HepG2 (cell line): ENCODE measurements around the gene PDGFRB. TPM values are rescaled to one million over a fixed set of nuclear protein-coding genes. Genes with fewer than 3 reads are reported as not detected.

Experiments
- ATAC-seq: fragments of 200-7000 bp; cut with Tn5 transposase; 3 replicates; pipeline ENCODE4 v1.9.1; 2020; ENCODE audit warnings: mild to moderate bottlenecking, moderate library complexity
- BruUV-seq: library from RNA; stranded (reverse); fragments of 400-500 nt; replicated peaks from 2 replicates; lab custom pipeline; 2021; lab: Mats Ljungman, UMichigan
- CTCF ChIA-PET: fragments of 300-600 bp; formaldehyde crosslinking; extraction: SDS; loops from one replicate; lab custom pipeline; 2021; ENCODE audit warnings: low total read pairs, inconsistent platforms, low intra/inter-chr PET ratio; lab: Yijun Ruan, JAX
- POLR2A ChIA-PET: fragments of 350-600 bp; sonication (Branson Sonifier 250); formaldehyde crosslinking; loops from one replicate; lab custom pipeline; 2020; ENCODE audit warnings: antibody characterized with exemption, inconsistent platforms; lab: Yijun Ruan, JAX
- DNase-seq: peaks from one replicate; pipeline ENCODE4 v3.0.0-alpha.2; 2015; ENCODE audit warnings: low spot score
- FAIRE-seq: peaks from 3 replicates; lab custom pipeline; 2011; peaks lifted over from hg19 to GRCh38; lab: Jason Lieb, UNC
- H2AFZ ChIP-seq: one replicate; pipeline ENCODE4 v1.6.1; 2011; ENCODE audit warnings: low read length, inconsistent platforms
- H3K27ac ChIP-seq: fragments of 300-600 bp; 3 replicates; pipeline ENCODE4 v1.8.0; 2011; ENCODE audit warnings: mixed run types, mild to moderate bottlenecking, mixed read lengths, low read length, inconsistent platforms; ENCODE audit not compliant: insufficient read depth; ENCODE audit errors: extremely low read length
- H3K27me3 ChIP-seq, 2 experiments: fragments of 200-600 bp in 1 of 2; 2 replicates in 1 of 2; 3 replicates in 1 of 2; pipeline versions ENCODE4 v1.6.0 to v1.8.0; 2011; ENCODE audit warnings: low read length in 2 of 2, mild to moderate bottlenecking in 2 of 2, moderate library complexity in 2 of 2, inconsistent platforms in 1 of 2; ENCODE audit not compliant: insufficient read depth in 2 of 2, control insufficient read depth in 1 of 2
- H3K36me3 ChIP-seq, 2 experiments: fragments of 200-600 bp in 1 of 2; replicated peaks in 1 of 2; 2 replicates in 1 of 2; 3 replicates in 1 of 2; pipeline versions ENCODE4 v1.5.1 to v1.8.0; 2011; ENCODE audit warnings: low read length in 2 of 2, inconsistent platforms in 1 of 2; ENCODE audit not compliant: insufficient read depth in 2 of 2, control insufficient read depth in 1 of 2
- H3K4me1 ChIP-seq: 2 replicates; pipeline ENCODE4 v1.5.1; 2012; ENCODE audit warnings: low read length, inconsistent platforms; ENCODE audit not compliant: insufficient read depth
- H3K4me2 ChIP-seq: 2 replicates; pipeline ENCODE4 v1.6.0; 2011; ENCODE audit warnings: low read depth, low read length, inconsistent platforms
- H3K4me3 ChIP-seq, 3 experiments: fragments of 200-600 bp in 1 of 3; sonication (generic), shearing (Covaris generic) in 1 of 3; replicated peaks in 1 of 3; 2 replicates each; pipeline ENCODE4 v1.5.1; 2011 to 2016; ENCODE audit warnings: low read length in 3 of 3, inconsistent platforms in 2 of 3, low read depth in 2 of 3, mild to moderate bottlenecking in 2 of 3, control low read depth in 1 of 3, mixed read lengths in 1 of 3; ENCODE audit not compliant: insufficient read depth in 1 of 3
- H3K79me2 ChIP-seq: one replicate; pipeline ENCODE4 v1.6.1; 2011; ENCODE audit warnings: low read length, inconsistent platforms; ENCODE audit not compliant: insufficient read depth
- H3K9ac ChIP-seq: 2 replicates; pipeline ENCODE4 v1.6.0; 2011; ENCODE audit warnings: mild to moderate bottlenecking, low read depth, low read length, inconsistent platforms; ENCODE audit not compliant: insufficient read depth
- H3K9me3 ChIP-seq: 2 replicates; pipeline ENCODE4 v1.5.1; 2012; ENCODE audit warnings: mild to moderate bottlenecking, low read length
- H4K20me1 ChIP-seq: 2 replicates; pipeline ENCODE4 v1.6.0; 2011; ENCODE audit warnings: inconsistent platforms, mild to moderate bottlenecking, low read length, moderate library complexity; ENCODE audit not compliant: insufficient read depth
- AGO2 ChIP-seq: fragments of 200-400 bp; formaldehyde crosslinking; optimal IDR thresholded peaks from 2 replicates; pipeline ENCODE3; 2017; ENCODE audit warnings: mild to moderate bottlenecking, low read depth, low read length, moderate library complexity
- BCL6 ChIP-seq: IDR thresholded peaks from 2 replicates; pipeline ENCODE4 v1.6.1; 2016; ENCODE audit warnings: missing genetic modification reagents, missing compliant biosample characterization
- RBFOX2 ChIP-seq: fragments of 200-400 bp; formaldehyde crosslinking; IDR thresholded peaks from 2 replicates; pipeline ENCODE4 v1.6.1; 2017; ENCODE audit warnings: low read depth, mild to moderate bottlenecking, low read length
- RELA ChIP-seq: sonication (generic); formaldehyde crosslinking; IDR thresholded peaks from 2 replicates; pipeline ENCODE4 v1.4.0; 2020; ENCODE audit warnings: missing genetic modification reagents
- ZBTB38 ChIP-seq: sonication (generic); formaldehyde crosslinking; IDR thresholded peaks from 2 replicates; pipeline ENCODE4 v1.5.1; 2020; ENCODE audit warnings: mild to moderate bottlenecking, missing genetic modification reagents
- ZNF263 ChIP-seq: sonication (generic); formaldehyde crosslinking; IDR thresholded peaks from 2 replicates; pipeline ENCODE4 v1.4.0; 2020; ENCODE audit warnings: missing genetic modification reagents
- ZNF563 ChIP-seq: sonication (generic); formaldehyde crosslinking; IDR thresholded peaks from 2 replicates; pipeline ENCODE4 v1.8.0; 2022; ENCODE audit warnings: mild to moderate bottlenecking, moderate library complexity, missing genetic modification reagents
- WGBS: methylation state at CpG from one replicate; pipeline ENCODE4 v1.1.6; 2017; ENCODE audit warnings: low lambda C conversion rate; 5-methylcytosine and 5-hydroxymethylcytosine counted together
- in situ Hi-C: cut with HindIII; loops from 2 replicates; pipeline ENCODE4 v1.10.0; 2017; ENCODE audit warnings: low pct_unique_long_range_greater_than_20kb; ENCODE audit not compliant: extremely low pct_ligation_motif_present
- intact Hi-C: fragments of 100-400 bp; cut with micrococcal nuclease; formaldehyde crosslinking; loops from one replicate; pipeline ENCODE4 v1.10.0; 2022; ENCODE audit not compliant: unreplicated experiment
- polyA plus RNA-seq, 8 experiments: library from polyadenylated mRNA; depleted of rRNA in 3 of 8; stranded (reverse) in 7 of 8; unstranded in 1 of 8; fragments of >200 nt; fragmentation: Illumina TruSeq in 4 of 8; extraction: Trizol in 4 of 8; gene quantifications; 2 replicates each; pipeline versions ENCODE4 v1.2.1 to v1.2.3, GENCODE V29; 2011 to 2016; ENCODE audit warnings: low read depth in 4 of 8, missing spikeins in 1 of 8, mixed read lengths in 1 of 8; ENCODE audit not compliant: insufficient read depth in 1 of 8
- total RNA-seq, 5 experiments: library from RNA; depleted of rRNA; stranded (reverse); fragments of >200 nt; fragmentation: Illumina TruSeq; extraction: Trizol; gene quantifications; 2 replicates each; pipeline ENCODE4 v1.2.3, GENCODE V29; 2016; ENCODE audit warnings: low read depth in 1 of 5
- TF ChIP-seq, protein P1 (sequence below): sonication (generic); formaldehyde crosslinking; IDR thresholded peaks from 2 replicates; pipeline ENCODE4 v1.4.0; 2020; ENCODE audit warnings: missing genetic modification reagents
- TF ChIP-seq, protein P2 (sequence below): sonication (generic); formaldehyde crosslinking; IDR thresholded peaks from 2 replicates; pipeline ENCODE4 v1.4.0; 2020; ENCODE audit warnings: low read depth, mild to moderate bottlenecking, missing genetic modification reagents
- TF ChIP-seq, protein P3 (sequence below): sonication (generic); formaldehyde crosslinking; IDR thresholded peaks from 2 replicates; pipeline ENCODE4 v1.5.0; 2020; ENCODE audit warnings: missing genetic modification reagents
- TF ChIP-seq, protein P4 (sequence below): sonication (generic); formaldehyde crosslinking; IDR thresholded peaks from 2 replicates; pipeline ENCODE4 v1.4.0; 2020; ENCODE audit warnings: missing genetic modification reagents
- TF ChIP-seq, protein P5 (sequence below): conservative IDR thresholded peaks from 2 replicates; pipeline ENCODE4 v1.6.1; 2018; ENCODE audit warnings: missing genetic modification reagents

Gene PDGFRB
- total and polyA plus RNA-seq, 2 of the 13 experiments (the other 11 are each of a cell fraction or from before 2014, with no cell fraction given): 4.0 to 21.0 TPM

DNA sequence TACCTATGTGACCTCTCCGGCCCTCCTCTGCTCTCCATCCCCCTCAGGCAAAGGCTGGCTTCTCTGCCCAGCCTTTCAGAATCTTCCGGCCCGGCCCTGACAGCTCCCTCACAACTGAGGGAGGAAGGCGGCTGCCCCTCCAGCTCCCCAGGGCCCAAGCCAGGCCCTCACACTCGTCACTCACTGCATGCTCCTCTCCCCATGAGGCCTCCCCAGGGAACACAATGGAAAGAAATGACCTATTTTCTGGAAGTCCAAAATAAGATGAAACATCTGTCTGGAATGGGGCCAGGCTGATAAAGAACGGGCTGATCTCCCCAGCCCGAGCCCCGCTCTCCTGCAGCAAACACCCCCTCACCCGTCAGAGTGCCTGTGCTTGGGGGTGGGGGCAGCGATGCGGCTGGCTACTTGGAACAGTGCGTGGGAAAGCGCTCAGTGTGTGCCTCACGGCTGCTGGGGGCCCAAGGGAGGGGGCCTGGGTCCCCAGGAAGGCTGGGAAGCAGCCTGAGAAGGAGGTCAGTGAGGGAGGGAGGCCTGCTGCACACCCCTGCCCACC, 11.3 kb downstream of the PDGFRB start:
- H4K20me1 ChIP-seq: no peaks in the 10 kb centered on the region
- CTCF ChIA-PET: no interaction called here
- intact Hi-C loops (loop anchor here (10.0 kb wide), 1 partner anchor 280 kb away; no protein-coding TSS in a partner anchor), in situ Hi-C loops (no loop called here)
- WGBS: 81% methylated on average over 13 of the region's 14 CpGs
- no peak for FAIRE-seq
- POLR2A ChIA-PET: no interaction called here
- H3K27me3 ChIP-seq: no peaks in the 10 kb centered on the region
- TF ChIP-seq, protein P1, sequence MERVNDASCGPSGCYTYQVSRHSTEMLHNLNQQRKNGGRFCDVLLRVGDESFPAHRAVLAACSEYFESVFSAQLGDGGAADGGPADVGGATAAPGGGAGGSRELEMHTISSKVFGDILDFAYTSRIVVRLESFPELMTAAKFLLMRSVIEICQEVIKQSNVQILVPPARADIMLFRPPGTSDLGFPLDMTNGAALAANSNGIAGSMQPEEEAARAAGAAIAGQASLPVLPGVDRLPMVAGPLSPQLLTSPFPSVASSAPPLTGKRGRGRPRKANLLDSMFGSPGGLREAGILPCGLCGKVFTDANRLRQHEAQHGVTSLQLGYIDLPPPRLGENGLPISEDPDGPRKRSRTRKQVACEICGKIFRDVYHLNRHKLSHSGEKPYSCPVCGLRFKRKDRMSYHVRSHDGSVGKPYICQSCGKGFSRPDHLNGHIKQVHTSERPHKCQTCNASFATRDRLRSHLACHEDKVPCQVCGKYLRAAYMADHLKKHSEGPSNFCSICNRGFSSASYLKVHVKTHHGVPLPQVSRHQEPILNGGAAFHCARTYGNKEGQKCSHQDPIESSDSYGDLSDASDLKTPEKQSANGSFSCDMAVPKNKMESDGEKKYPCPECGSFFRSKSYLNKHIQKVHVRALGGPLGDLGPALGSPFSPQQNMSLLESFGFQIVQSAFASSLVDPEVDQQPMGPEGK (CRISPR knock-in tag): 0 out of 2 replicates have a peak, but pooled peaks have one; percentile 27
- TF ChIP-seq, protein P2, sequence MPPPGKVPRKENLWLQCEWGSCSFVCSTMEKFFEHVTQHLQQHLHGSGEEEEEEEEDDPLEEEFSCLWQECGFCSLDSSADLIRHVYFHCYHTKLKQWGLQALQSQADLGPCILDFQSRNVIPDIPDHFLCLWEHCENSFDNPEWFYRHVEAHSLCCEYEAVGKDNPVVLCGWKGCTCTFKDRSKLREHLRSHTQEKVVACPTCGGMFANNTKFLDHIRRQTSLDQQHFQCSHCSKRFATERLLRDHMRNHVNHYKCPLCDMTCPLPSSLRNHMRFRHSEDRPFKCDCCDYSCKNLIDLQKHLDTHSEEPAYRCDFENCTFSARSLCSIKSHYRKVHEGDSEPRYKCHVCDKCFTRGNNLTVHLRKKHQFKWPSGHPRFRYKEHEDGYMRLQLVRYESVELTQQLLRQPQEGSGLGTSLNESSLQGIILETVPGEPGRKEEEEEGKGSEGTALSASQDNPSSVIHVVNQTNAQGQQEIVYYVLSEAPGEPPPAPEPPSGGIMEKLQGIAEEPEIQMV (CRISPR knock-in tag): no peak
- no peak for TF ChIP-seq BCL6 (CRISPR knock-in tag)
- peak; percentile 46 for TF ChIP-seq AGO2
- TF ChIP-seq, protein P3, sequence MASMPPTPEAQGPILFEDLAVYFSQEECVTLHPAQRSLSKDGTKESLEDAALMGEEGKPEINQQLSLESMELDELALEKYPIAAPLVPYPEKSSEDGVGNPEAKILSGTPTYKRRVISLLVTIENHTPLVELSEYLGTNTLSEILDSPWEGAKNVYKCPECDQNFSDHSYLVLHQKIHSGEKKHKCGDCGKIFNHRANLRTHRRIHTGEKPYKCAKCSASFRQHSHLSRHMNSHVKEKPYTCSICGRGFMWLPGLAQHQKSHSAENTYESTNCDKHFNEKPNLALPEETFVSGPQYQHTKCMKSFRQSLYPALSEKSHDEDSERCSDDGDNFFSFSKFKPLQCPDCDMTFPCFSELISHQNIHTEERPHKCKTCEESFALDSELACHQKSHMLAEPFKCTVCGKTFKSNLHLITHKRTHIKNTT: no peak
- TF ChIP-seq, protein P4, sequence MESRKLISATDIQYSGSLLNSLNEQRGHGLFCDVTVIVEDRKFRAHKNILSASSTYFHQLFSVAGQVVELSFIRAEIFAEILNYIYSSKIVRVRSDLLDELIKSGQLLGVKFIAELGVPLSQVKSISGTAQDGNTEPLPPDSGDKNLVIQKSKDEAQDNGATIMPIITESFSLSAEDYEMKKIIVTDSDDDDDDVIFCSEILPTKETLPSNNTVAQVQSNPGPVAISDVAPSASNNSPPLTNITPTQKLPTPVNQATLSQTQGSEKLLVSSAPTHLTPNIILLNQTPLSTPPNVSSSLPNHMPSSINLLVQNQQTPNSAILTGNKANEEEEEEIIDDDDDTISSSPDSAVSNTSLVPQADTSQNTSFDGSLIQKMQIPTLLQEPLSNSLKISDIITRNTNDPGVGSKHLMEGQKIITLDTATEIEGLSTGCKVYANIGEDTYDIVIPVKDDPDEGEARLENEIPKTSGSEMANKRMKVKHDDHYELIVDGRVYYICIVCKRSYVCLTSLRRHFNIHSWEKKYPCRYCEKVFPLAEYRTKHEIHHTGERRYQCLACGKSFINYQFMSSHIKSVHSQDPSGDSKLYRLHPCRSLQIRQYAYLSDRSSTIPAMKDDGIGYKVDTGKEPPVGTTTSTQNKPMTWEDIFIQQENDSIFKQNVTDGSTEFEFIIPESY: 0 out of 2 replicates have a peak, but pooled peaks have one; percentile 13
- TF ChIP-seq, protein P5, sequence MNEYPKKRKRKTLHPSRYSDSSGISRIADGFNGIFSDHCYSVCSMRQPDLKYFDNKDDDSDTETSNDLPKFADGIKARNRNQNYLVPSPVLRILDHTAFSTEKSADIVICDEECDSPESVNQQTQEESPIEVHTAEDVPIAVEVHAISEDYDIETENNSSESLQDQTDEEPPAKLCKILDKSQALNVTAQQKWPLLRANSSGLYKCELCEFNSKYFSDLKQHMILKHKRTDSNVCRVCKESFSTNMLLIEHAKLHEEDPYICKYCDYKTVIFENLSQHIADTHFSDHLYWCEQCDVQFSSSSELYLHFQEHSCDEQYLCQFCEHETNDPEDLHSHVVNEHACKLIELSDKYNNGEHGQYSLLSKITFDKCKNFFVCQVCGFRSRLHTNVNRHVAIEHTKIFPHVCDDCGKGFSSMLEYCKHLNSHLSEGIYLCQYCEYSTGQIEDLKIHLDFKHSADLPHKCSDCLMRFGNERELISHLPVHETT (CRISPR knock-in tag): no peak
- 0 out of 2 replicates have a peak, but pooled peaks have one; percentile 47 for TF ChIP-seq ZBTB38 (CRISPR knock-in tag)
- TF ChIP-seq RELA: no peak
- 0 out of 2 replicates have a peak, but pooled peaks have one; percentile 30 for TF ChIP-seq ZNF263 (CRISPR knock-in tag)
- peak; percentile 35; the same call in 1 of the 2 replicates for TF ChIP-seq RBFOX2
- no peak for TF ChIP-seq ZNF563
- no peak overlapping the region for H3K4me2 ChIP-seq
- H3K79me2 ChIP-seq: peaks cover under 1% of the 10 kb centered on the region
- no peak overlapping the region for H3K4me3 ChIP-seq
- no TSS peak for BruUV-seq
- peaks cover 84% of the 10 kb centered on the region for H3K4me1 ChIP-seq
- DNase-seq: no peak
- no peaks in the 10 kb centered on the region for H3K36me3 ChIP-seq
- no peak overlapping the region for H3K9ac ChIP-seq
- H3K9me3 ChIP-seq: no peaks in the 10 kb centered on the region
- no peak for ATAC-seq
- no peak overlapping the region for H3K27ac ChIP-seq
- no peak overlapping the region for H2AFZ ChIP-seq
